Measurements from ENCODE around the gene IQCH.
"Not testable (repeated sequence)": the region's sequence is repeated elsewhere in the genome, so short reads cannot be mapped to it uniquely, and the experiment has no call there.

The IQCH gene

DNA sequence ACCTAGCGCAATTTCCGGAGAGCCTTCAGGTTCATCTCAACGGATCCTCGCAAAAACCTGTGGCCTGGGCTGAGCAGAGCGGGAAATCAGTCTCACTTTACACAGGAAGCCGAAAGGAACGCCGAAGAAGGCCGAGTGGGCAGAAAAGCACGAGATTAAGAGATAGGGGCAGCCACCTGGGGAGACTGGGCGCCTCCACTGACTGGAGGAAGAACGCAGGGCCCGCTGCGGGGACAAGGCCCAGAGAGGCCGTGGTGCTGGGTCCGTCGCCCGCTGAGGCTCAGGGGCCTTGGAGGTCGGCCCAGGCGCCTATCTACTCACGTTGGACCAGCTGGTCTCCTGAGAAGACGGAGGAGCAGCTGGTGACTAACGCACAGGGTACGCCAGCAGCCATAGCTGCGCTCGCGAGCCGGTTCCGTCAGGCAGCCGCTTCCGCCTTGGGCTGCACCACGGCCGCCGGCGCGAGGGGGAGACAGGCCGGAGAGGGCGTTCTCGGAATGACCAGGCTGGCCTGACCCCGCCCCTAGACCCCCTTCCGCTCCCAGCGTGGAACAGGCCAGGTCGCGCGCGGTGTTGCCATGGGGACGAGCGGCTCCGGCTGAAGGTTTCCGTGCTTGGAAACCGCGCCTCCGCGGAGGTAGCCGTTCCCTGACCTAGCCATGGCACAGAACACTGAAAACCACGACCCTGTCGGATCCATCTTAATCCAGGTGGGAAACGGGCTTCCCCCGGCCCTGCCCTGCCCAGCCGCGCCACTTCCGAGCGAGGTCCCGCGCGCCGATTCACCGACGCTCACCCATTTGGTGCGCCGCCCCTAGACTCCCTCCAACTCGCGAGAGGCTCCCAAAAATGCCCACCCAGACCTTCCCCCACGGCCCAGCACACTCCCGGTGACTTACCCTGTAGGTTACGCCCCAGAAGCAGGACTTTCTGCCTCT lies at the start of gene IQCH, which contains the start of gene AAGAB:
TSS of gene IQCH (plus strand) at position 549 of the 938 bp plus-strand sequence. CDS start at position 660, 111 bp downstream.
TSS of gene AAGAB (minus strand) at position 424 of the 938 bp plus-strand sequence. CDS start at position 394, 30 bp downstream.
- peak; percentile 99 for DNase-seq

- no peak for DNase-seq
Measured at GRCh38 chr15:67207555-67208207, 46.9 kb upstream of the IQCH start.

GRCh38 chr15:67208396-67208795 lies 46.2 kb upstream of the IQCH start:
- no peak for DNase-seq

DNA sequence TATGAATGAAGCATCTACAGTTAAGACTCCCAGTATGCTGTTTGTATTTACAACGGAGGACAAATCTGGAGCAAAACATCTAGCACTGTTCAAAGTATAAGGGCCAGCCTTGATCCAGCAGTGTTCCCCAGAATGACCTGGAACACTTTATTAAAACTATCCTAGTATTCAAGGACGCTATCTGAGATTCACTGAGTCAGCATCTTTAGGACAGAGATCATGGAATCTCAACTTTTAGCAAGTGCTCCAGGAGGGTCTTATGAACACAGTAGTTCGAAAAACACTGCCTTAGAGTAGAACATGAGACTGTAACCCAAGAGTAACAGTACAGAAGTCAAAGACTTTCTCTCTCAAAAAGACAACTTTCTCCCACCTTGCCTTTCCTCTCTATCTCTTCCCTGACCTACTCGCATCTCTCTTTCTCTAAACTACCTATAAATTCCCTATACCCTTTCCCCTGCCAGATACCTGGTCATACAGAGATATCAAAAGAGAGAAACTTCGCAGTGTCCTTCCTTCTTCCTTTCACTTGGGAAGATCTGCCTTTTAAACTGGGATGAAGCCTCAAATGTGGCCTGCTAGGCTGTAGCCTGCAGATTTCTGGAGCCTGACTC lies 43.9 kb upstream of the IQCH start:
- no peak for DNase-seq

DNA sequence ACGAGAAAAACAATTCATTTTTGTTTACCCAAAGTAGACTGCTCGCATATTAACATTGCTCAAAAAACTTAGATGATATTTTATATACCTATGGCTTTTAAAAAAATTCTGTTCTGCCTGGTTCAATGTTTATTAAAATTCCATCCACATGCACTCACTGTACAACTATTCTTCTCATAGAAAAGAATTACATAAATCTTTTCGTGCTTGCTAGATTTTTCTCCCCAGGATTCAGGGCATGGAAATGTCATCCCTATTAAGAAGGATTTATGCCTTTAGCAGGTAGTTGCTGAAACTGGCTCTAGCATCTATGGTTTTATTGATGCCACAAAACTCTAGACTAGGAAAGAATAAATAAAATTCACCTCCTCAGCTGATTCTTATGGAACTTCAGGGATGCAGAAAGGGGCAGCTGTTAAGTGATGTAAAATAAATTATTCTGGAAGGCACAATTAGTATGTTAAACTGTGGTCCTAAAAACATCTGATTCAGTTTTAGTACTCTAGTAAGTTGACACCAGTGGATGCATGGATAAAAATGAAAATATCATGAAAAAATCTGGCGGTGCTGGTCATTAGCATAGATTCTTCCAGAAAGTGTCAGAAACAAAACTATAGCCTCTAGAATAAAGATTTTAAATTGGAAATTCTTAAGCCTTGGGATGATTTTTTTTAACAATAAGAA lies 41.8 kb upstream of the IQCH start:
- DNase-seq = no peak

DNA sequence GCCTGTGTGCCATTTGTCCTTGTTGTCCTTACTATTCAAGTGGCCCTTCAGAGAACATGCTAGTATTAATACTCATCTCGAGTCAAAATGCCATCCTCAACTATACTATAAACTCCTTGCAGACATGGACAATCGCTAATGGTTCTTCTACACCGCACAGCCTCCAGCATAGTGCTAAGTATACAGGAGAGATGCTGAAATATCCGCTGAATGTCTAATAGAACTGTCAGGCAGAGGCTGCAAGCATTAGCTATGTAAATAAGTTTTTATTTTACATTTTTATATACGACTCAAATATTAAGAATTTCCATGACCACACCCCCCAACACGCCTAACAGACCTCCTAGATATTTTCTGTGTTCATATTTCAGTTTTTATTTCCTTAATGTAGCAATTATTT lies 39.5 kb upstream of the IQCH start:
- no peak for DNase-seq

- DNase-seq = no peak
Measured at GRCh38 chr15:67216859-67217258, 37.7 kb upstream of the IQCH start.

GRCh38 chr15:67218428-67218827 lies 36.2 kb upstream of the IQCH start:
- no peak for DNase-seq

DNA sequence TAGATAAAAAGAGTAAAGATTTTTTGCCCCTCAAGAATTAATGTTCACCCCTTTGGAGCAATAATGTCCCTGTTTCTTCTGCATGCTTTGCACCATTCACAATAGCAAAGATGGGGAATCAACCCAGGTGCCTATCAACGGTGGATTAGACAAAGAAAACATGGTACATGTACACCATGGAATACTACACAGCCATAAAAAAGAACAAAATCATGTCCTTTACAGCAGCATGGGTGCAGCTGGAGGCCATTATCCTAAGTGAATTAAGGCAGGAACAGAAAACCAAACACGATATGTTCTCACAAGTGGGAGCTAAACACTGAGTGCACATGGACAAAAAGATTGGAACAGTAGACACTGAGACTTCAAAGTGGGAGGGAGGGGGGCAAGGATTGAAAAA lies 35.3 kb upstream of the IQCH start:
- no peak for DNase-seq

- no peak for DNase-seq
Measured at GRCh38 chr15:67224889-67225288, 29.7 kb upstream of the IQCH start.

DNA sequence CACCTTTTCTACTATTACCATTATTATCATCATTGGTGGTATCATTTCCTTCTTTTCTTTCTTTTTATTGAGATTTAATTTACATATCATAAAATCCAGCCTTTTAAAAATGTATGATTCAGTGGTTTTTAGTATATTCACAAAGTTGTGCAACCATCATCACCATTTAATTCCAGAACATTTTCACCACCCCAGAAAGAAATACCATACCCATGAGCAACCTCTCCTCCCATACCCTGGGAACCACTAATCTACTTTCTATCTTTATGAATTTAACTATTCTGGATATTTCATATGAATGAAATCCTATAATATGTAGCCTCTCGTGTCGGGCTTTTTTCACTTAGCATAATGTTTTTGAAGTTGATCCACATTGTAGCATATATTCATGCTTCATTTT lies 29.2 kb upstream of the IQCH start:
- no peak for DNase-seq

- no peak for DNase-seq
Measured at GRCh38 chr15:67227431-67227830, 27.2 kb upstream of the IQCH start.

- no peak for DNase-seq
Measured at GRCh38 chr15:67227846-67228245, 26.7 kb upstream of the IQCH start.

DNA sequence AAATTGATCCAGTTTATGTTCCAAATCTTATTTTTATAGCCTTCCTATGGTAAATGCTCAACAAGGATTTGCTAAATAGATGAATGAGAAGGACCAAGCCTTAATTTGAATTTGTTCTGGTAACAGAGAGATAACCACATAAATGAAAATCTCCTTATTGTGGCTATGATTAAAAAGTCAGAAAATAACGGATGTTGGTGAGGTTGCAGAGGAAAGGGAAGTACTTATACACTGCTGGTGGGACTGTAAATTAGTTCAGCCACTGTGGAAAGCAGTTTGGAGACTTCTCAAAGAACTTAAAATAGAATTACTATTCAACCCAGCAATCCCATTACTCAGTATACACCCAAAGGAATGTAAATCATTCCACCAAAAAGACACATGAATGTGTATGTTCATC lies 26.3 kb upstream of the IQCH start:
- no peak for DNase-seq

DNA sequence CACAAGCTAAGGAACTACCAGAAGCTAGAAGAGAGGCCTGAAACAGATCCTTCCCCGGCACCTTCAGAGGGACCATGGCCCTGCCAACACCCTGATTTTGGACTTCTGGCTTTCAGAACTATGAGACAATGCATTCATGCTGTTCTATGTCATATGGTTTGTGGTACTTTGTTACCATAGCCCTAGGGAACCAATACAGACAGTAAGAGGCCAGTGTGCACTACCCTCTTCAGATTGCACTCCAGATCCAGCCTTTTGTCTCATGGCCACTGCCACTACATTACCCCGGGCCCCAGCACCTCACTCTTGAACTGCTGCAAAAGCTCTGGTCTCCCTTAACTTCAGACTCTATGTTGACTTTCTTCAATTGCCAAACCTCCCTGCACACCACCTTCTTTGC lies 24.1 kb upstream of the IQCH start:
- no peak for DNase-seq

- DNase-seq = no peak
Measured at GRCh38 chr15:67232591-67232990, 22.0 kb upstream of the IQCH start.

DNA sequence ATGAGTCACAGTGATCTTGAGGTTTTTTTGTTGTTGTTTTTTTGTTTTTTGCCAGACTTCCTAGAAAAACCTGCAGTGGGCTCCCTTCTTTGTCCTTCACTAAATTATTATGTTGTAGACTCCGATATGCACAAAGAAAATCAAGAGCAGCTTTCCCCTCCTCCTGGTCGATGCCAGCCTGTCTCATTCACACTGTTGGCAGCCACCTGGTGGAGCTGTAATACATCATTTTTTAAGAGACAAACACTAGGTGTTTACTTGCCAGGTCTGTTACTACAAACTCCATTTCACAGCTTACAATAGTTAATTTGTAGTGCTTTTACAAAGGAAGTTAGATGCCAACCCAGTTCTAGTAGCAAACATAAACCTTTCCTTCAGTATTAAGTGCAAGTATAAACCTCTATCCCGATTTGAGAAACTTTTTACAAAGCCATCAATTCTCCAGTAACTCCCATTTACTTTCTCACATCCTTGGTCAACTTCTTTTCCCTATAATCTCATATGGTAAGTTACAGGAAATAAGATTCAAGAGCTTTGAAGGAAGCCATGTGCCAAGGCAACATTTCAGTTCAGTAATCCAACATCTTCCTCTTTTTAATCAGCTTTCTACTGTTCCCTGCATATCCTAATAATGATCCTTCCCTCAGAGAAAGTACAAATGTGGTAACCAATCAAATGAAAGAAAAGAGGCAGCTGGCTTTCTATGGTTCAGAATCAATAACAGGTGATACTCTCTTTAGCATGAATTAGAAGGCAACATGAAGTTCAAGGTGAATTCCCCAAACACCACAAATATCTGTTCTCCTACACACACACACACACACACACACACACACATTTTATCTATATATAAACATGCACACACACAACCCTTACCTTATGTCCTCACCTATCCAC lies 14.1 kb upstream of the IQCH start:
- DNase-seq = peak; percentile 50

- no peak for DNase-seq
Measured at GRCh38 chr15:67241132-67241855, 13.3 kb upstream of the IQCH start.

DNA sequence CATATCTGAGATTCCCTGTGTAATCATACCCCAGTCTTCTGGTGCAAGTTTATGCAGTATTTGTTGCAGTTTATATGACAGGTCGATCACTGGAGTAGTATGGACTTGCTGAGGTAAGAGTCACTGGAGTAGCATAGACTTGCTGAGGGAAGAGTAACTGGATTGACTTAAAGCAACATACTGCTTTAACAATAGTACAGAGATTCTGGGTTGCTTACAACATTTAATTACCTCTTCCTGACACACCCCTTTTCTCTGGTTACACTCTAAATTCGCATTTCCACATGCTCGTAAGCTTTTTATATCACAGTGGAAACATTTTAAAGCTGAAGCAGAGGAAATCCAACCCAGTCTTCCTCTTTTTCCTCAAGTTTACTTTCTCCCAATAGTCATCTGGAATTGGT lies 11.9 kb upstream of the IQCH start:
- no peak for DNase-seq

DNA sequence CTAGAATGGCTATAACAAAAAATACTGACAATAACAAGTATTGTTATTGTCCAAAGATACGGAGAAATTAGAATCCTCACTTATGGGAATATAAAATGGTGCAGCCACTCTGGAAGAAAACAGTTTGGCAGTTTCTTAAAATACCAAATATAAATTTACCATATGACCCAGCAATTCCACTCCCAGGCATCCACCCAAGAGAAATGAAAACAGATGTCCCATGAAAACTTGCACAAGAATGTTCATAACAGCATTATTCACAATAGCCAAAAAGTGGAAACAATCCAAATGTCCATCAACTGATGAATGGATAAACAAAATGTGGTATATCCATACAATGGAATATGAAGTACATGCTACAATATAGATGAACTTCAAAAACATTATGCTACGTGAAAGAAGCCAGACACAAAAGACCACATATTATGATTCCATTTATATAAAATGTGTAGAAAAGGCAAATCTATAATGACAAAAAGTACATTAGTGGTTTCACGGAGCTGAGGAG lies 9.6 kb upstream of the IQCH start:
- no peak for DNase-seq

DNA sequence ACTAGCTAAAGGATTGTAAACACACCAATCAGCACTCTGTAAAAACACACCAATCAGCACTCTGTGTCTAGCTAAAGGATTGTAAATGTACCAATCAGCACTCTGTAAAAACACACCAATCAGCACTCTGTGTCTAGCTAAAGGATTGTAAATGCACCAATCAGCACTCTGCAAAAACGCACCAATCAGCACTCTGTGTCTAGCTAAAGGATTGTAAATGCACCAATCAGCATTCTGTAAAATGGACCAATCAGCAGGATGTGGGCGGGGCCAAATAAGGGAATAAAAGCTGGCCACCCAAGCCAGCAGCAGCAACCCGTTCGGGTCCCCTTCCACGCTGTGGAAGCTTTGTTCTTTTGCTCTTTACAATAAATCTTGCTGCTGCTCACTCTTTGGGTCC lies 8.0 kb upstream of the IQCH start:
- not testable (repeated sequence) for DNase-seq

Data from CD4-positive, alpha-beta T cell treated with Interleukin-17A for 4 hours (primary cell).